Activated B cell treated with CpG ODN at 0.5 μM for 24 hours (primary cell): ENCODE results near the gene GDF9. TPM values are rescaled to one million over a fixed set of nuclear protein-coding genes. Genes with fewer than 3 reads are reported as not detected.
"Not testable (repeated sequence)": the region's sequence is repeated elsewhere in the genome, so short reads cannot be mapped to it uniquely, and the experiment has no call there.

Experiments used
- ATAC-seq: fragments of 200-7000 bp; cut with Tn5 transposase; one replicate; pipeline ENCODE4 v1.10.0; 2021; ENCODE audit warnings: low read depth, mild to moderate bottlenecking, moderate library complexity
- CTCF ChIA-PET: fragments of 350-600 bp; sonication (Branson Sonifier 250); formaldehyde crosslinking; loops from one replicate; lab custom pipeline; 2021; ENCODE audit warnings: antibody characterized with exemption; lab: Charles Lee
- POLR2A ChIA-PET: fragments of 350-600 bp; sonication (Branson Sonifier 250); formaldehyde crosslinking; loops from one replicate; lab custom pipeline; 2021; ENCODE audit warnings: antibody characterized with exemption; lab: Charles Lee
- DNase-seq: peaks from one replicate; pipeline ENCODE4 v3.0.0; 2022
- H3K27ac Mint-ChIP-seq: one replicate; pipeline ENCODE4 v1.8.0; 2020; ENCODE audit warnings: mixed read lengths
- H3K27me3 Mint-ChIP-seq: one replicate; pipeline ENCODE4 v1.8.0; 2021; ENCODE audit warnings: mixed read lengths
- H3K36me3 Mint-ChIP-seq: one replicate; pipeline ENCODE4 v1.8.0; 2021; ENCODE audit warnings: low read depth, mixed read lengths
- H3K4me1 Mint-ChIP-seq: one replicate; pipeline ENCODE4 v1.8.0; 2021; ENCODE audit warnings: mixed read lengths
- H3K4me3 Mint-ChIP-seq: one replicate; pipeline ENCODE4 v1.8.0; 2020; ENCODE audit warnings: mild to moderate bottlenecking, mixed read lengths
- H3K9me3 Mint-ChIP-seq: one replicate; pipeline ENCODE4 v1.8.0; 2020; ENCODE audit warnings: mixed read lengths
- intact Hi-C: fragments of 100-400 bp; cut with micrococcal nuclease; formaldehyde crosslinking; loops from one replicate; pipeline ENCODE4 v1.15.1; 2024
- total RNA-seq: library from RNA; stranded (reverse); gene quantifications from 2 replicates; pipeline ENCODE4 v1.2.3, GENCODE V29; 2022
- TF ChIP-seq, protein P1 (sequence below): fragments of 200-600 bp; IDR thresholded peaks from one replicate; pipeline ENCODE4 v1.8.0; 2022; ENCODE audit warnings: antibody characterized with exemption, mild to moderate bottlenecking

Gene GDF9
- total RNA-seq, 1 donor from 2014 or later: 0.29 TPM

GRCh38 chr5:132859889-132860437 lies 6.3 kb downstream of the GDF9 start:
- Mint-ChIP-seq H3K27me3 (peaks cover 2% of the 10 kb centered on the region), H3K4me1 (no peaks in the 10 kb centered on the region), H3K36me3 (no peaks in the 10 kb centered on the region), H3K4me3 (no peak overlapping the region), H3K9me3 (no peaks in the 10 kb centered on the region), H3K27ac (no peak overlapping the region)
- ATAC-seq (no peak), DNase-seq (no peak)
- ChIA-PET CTCF (interaction anchor here (0.8 kb wide), 1 partner anchor 45 kb away, joined by 3 read pairs; no protein-coding TSS in a partner anchor), POLR2A (interaction anchor here (0.5 kb wide), 1 partner anchor 1776 kb away, joined by 4 read pairs; no protein-coding TSS in a partner anchor)
- intact Hi-C loops: no loop called here
- TF ChIP-seq, protein P1, sequence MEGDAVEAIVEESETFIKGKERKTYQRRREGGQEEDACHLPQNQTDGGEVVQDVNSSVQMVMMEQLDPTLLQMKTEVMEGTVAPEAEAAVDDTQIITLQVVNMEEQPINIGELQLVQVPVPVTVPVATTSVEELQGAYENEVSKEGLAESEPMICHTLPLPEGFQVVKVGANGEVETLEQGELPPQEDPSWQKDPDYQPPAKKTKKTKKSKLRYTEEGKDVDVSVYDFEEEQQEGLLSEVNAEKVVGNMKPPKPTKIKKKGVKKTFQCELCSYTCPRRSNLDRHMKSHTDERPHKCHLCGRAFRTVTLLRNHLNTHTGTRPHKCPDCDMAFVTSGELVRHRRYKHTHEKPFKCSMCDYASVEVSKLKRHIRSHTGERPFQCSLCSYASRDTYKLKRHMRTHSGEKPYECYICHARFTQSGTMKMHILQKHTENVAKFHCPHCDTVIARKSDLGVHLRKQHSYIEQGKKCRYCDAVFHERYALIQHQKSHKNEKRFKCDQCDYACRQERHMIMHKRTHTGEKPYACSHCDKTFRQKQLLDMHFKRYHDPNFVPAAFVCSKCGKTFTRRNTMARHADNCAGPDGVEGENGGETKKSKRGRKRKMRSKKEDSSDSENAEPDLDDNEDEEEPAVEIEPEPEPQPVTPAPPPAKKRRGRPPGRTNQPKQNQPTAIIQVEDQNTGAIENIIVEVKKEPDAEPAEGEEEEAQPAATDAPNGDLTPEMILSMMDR: no peak

DNA sequence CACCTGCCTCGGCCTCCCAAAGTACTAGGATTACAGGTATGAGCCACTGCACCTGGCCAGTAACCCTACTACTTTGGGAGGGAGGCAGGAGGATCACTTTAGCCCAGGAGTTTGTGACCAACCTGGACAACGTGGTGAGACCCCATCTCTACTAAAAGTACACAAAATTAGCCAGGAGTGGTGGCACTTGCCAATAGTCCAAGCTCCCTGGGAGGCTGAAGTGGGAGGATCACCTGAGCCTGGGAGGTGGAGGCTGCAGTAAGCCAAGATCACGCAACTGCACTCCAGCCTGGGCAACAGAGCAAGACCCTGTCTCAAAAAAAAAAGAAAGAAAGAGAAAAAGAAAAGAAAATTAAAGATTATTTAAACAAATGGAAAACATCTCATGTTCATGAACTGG lies 10.3 kb downstream of the GDF9 start:
- no peaks in the 10 kb centered on the region for H3K36me3 Mint-ChIP-seq
- no peaks in the 10 kb centered on the region for H3K9me3 Mint-ChIP-seq
- DNase-seq (no peak), ATAC-seq (no peak)
- TF ChIP-seq, protein P1: no peak
- peaks cover 5% of the 10 kb centered on the region for H3K27me3 Mint-ChIP-seq
- ChIA-PET POLR2A (no interaction called here), CTCF (no interaction called here)
- no peak overlapping the region for H3K27ac Mint-ChIP-seq
- no peaks in the 10 kb centered on the region for H3K4me1 Mint-ChIP-seq
- H3K4me3 Mint-ChIP-seq: no peak overlapping the region
- intact Hi-C loops: no loop called here

DNA sequence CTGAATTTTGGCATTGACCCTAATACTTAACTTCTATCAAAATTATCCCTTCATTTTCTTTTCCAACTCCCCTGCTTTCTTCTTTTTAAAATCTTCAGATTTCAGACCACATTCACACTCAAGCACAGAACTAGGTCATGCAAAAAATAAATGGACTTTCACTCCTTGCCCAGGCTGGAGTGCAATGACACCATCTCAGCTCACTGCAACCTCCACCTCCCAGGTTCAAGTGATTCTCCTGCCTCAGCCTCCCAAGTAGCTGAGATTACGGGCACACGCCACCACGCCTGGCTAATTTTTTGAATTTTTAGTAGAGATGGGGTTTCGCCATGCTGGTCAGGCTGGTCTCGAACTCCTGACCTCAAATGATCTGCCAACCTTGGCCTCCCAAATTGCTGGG lies 11.3 kb downstream of the GDF9 start:
- H3K4me1 Mint-ChIP-seq, H3K27me3 Mint-ChIP-seq, H3K36me3 Mint-ChIP-seq, H3K9me3 Mint-ChIP-seq, H3K4me3 Mint-ChIP-seq, POLR2A ChIA-PET, ATAC-seq, H3K27ac Mint-ChIP-seq, DNase-seq, CTCF ChIA-PET, intact Hi-C loops: not testable (repeated sequence)

- intact Hi-C loops: no loop called here
These were observed 12.0 kb downstream of the GDF9 start for GRCh38 chr5:132854301-132854700.

GRCh38 chr5:132853790-132854189 lies 12.5 kb downstream of the GDF9 start:
- intact Hi-C loops: no loop called here
- Mint-ChIP-seq H3K4me3 (no peak overlapping the region), H3K27me3 (peaks cover 5% of the 10 kb centered on the region), H3K36me3 (no peaks in the 10 kb centered on the region), H3K27ac (no peak overlapping the region), H3K4me1 (no peaks in the 10 kb centered on the region), H3K9me3 (no peaks in the 10 kb centered on the region)
- ChIA-PET CTCF (interaction anchor here (0.6 kb wide), 1 partner anchor 158 kb away, joined by 3 read pairs; no protein-coding TSS in a partner anchor), POLR2A (interaction anchor here (0.5 kb wide), 1 partner anchor 496 kb away, joined by 5 read pairs; no protein-coding TSS in a partner anchor)
- no peak for ATAC-seq
- no peak for DNase-seq
- TF ChIP-seq, protein P1: no peak

More at GRCh38 chr5:132854301-132854700, 12.0 kb downstream of the GDF9 start:
- Mint-ChIP-seq H3K36me3 (no peaks in the 10 kb centered on the region), H3K4me1 (no peaks in the 10 kb centered on the region), H3K27ac (no peak overlapping the region), H3K27me3 (peaks cover 5% of the 10 kb centered on the region), H3K4me3 (no peak overlapping the region), H3K9me3 (no peaks in the 10 kb centered on the region)
- ChIA-PET POLR2A (interaction anchor here (0.5 kb wide), 1 partner anchor 496 kb away, joined by 5 read pairs; no protein-coding TSS in a partner anchor), CTCF (interaction anchor here (0.6 kb wide), 1 partner anchor 157 kb away, joined by 3 read pairs; no protein-coding TSS in a partner anchor)
- DNase-seq (no peak), ATAC-seq (no peak)
- TF ChIP-seq, protein P1: no peak
